B cell (primary cell): ENCODE data around the gene HPN. TPM values are rescaled to one million over a fixed set of nuclear protein-coding genes. Genes with fewer than 3 reads are reported as not detected.

Source experiments
- ATAC-seq: fragments of 200-7000 bp; cut with Tn5 transposase; one replicate; pipeline ENCODE4 v1.10.0; 2021; ENCODE audit warnings: low read depth, mild to moderate bottlenecking, moderate number of reproducible peaks, moderate library complexity
- CTCF ChIA-PET: fragments of 350-600 bp; sonication (Branson Sonifier 250); formaldehyde crosslinking; loops from one replicate; lab custom pipeline; 2021; ENCODE audit warnings: antibody characterized with exemption, inconsistent platforms; lab: Charles Lee
- POLR2A ChIA-PET: fragments of 350-600 bp; sonication (Branson Sonifier 250); formaldehyde crosslinking; loops from one replicate; lab custom pipeline; 2021; ENCODE audit warnings: antibody characterized with exemption; lab: Charles Lee
- DNase-seq: peaks from one replicate; pipeline ENCODE4 v3.0.0; 2013
- H2AFZ ChIP-seq: 2 replicates; pipeline ENCODE4 v1.6.1; 2012; ENCODE audit warnings: mild to moderate bottlenecking, low read depth, low read length; ENCODE audit not compliant: insufficient read depth, poor library complexity, severe bottlenecking
- H3K27ac ChIP-seq, 2 donors: 1 replicate in 1 of 2; 2 replicates in 1 of 2; pipeline ENCODE4 v1.5.1; 2012 to 2013; ENCODE audit warnings: low read length in 2 of 2, mild to moderate bottlenecking in 2 of 2, moderate library complexity in 1 of 2
- H3K27me3 ChIP-seq, 4 experiments: fragments of 200-600 bp in 1 of 4; sonication (generic) in 1 of 4; replicated peaks in 1 of 4; 1 replicate in 2 of 4; 2 replicates in 2 of 4; pipeline versions ENCODE4 v1.6.1 to v1.7.0; 2013 to 2016; ENCODE audit warnings: low read length in 3 of 4, mild to moderate bottlenecking in 2 of 4, mixed read lengths in 1 of 4, moderate library complexity in 1 of 4; ENCODE audit not compliant: insufficient read depth in 4 of 4, control insufficient read depth in 3 of 4; ENCODE audit errors: control extremely low read depth in 1 of 4
- H3K36me3 ChIP-seq, 2 experiments: replicated peaks in 1 of 2; 1 replicate in 1 of 2; 2 replicates in 1 of 2; pipeline versions ENCODE4 v1.6.1 to v1.7.1; 2013; ENCODE audit warnings: low read length in 1 of 2; ENCODE audit not compliant: insufficient read depth in 2 of 2, control insufficient read depth in 1 of 2; ENCODE audit errors: control extremely low read depth in 1 of 2, extremely low read depth in 1 of 2
- H3K4me1 ChIP-seq, 2 donors: fragments of 200-600 bp in 1 of 2; sonication (generic) in 1 of 2; 1 replicate in 1 of 2; 2 replicates in 1 of 2; pipeline versions ENCODE4 v1.5.1 to v1.6.1; 2013 to 2017; ENCODE audit warnings: low read length in 2 of 2; ENCODE audit not compliant: control insufficient read depth in 2 of 2, insufficient read depth in 2 of 2
- H3K4me2 ChIP-seq: replicated peaks from 2 replicates; pipeline ENCODE3; 2012; ENCODE audit warnings: mild to moderate bottlenecking, low read depth, low read length; ENCODE audit not compliant: poor library complexity, severe bottlenecking
- H3K4me3 ChIP-seq, 5 experiments: fragments of 200-600 bp in 1 of 5; sonication (generic) in 1 of 5; 1 replicate in 3 of 5; 2 replicates in 2 of 5; pipeline versions ENCODE4 v1.5.1 to v1.7.0; 2011 to 2016; ENCODE audit warnings: low read length in 4 of 5, mild to moderate bottlenecking in 4 of 5, low read depth in 2 of 5, control low read depth in 1 of 5, moderate library complexity in 1 of 5; ENCODE audit not compliant: insufficient read depth in 1 of 5; ENCODE audit errors: control extremely low read depth in 1 of 5, extremely low read depth in 1 of 5
- H3K79me2 ChIP-seq: fragments of 200-600 bp; sonication (generic); one replicate; pipeline ENCODE4 v1.6.0; 2016; ENCODE audit warnings: low read length; ENCODE audit not compliant: control insufficient read depth, insufficient read depth
- H3K9ac ChIP-seq: fragments of 200-600 bp; sonication (generic); 2 replicates; pipeline ENCODE4 v1.6.1; 2017; ENCODE audit warnings: mild to moderate bottlenecking, low read length, moderate library complexity
- H3K9me3 ChIP-seq, 3 donors: one replicate each; pipeline versions ENCODE4 v1.6.1 to v1.7.1; 2013; ENCODE audit warnings: low read length in 2 of 3; ENCODE audit not compliant: control insufficient read depth in 2 of 3, insufficient read depth in 1 of 3; ENCODE audit errors: control extremely low read depth in 1 of 3
- H4K20me1 ChIP-seq: 2 replicates; pipeline ENCODE4 v1.6.0; 2012; ENCODE audit warnings: mild to moderate bottlenecking, low read length; ENCODE audit not compliant: insufficient read depth, control insufficient read depth, poor library complexity, severe bottlenecking
- H3K27ac Mint-ChIP-seq: one replicate; pipeline ENCODE4 v1.8.0; 2021; ENCODE audit warnings: mixed read lengths
- H3K27me3 Mint-ChIP-seq: one replicate; pipeline ENCODE4 v1.8.0; 2021; ENCODE audit warnings: mixed read lengths
- H3K4me1 Mint-ChIP-seq: one replicate; pipeline ENCODE4 v1.8.0; 2021; ENCODE audit warnings: mixed read lengths
- H3K4me3 Mint-ChIP-seq: one replicate; pipeline ENCODE4 v1.8.0; 2021; ENCODE audit warnings: mixed read lengths
- H3K9me3 Mint-ChIP-seq: one replicate; pipeline ENCODE4 v1.8.0; 2022; ENCODE audit warnings: mixed read lengths; ENCODE audit not compliant: insufficient read depth
- EZH2 ChIP-seq: IDR thresholded peaks from 2 replicates; pipeline ENCODE4 v1.6.1; 2012; ENCODE audit warnings: borderline replicate concordance, low read depth, mild to moderate bottlenecking, moderate library complexity, low read length; ENCODE audit not compliant: insufficient read depth, poor library complexity, severe bottlenecking
- WGBS: methylation state at CpG from one replicate; pipeline ENCODE4 v1.1.5; 2013; ENCODE audit warnings: missing lambda C conversion rate; ENCODE audit not compliant: insufficient coverage; 5-methylcytosine and 5-hydroxymethylcytosine counted together
- intact Hi-C: fragments of 100-400 bp; cut with micrococcal nuclease; formaldehyde crosslinking; loops from one replicate; pipeline ENCODE4 v1.10.0; 2022
- polyA plus RNA-seq: library from polyadenylated mRNA; depleted of rRNA; stranded (reverse); fragments of >200 nt; gene quantifications from 2 replicates; pipeline ENCODE4 v1.2.3, GENCODE V29; 2012
- total RNA-seq, 2 donors: library from RNA; stranded (reverse); fragments of 120-200 nt in 1 of 2; gene quantifications; 1 replicate in 1 of 2; 2 replicates in 1 of 2; pipeline versions ENCODE4 v1.2.3 to v1.2.4, GENCODE V29; 2013 to 2022
- TF ChIP-seq, protein P1 (sequence below): fragments of 200-600 bp; IDR thresholded peaks from one replicate; pipeline ENCODE4 v1.8.0; 2022; ENCODE audit warnings: antibody characterized with exemption, mild to moderate bottlenecking

The HPN gene
- total and polyA plus RNA-seq, 2 donors (not counting 1 experiment from before 2014, with no cell fraction given): 0.30 TPM; not detected in 1

- Histone ChIP-seq H3K36me3 (no peaks in the 10 kb centered on the region), H3K9me3 (peaks cover 0 to 8% (median 7%) of the 10 kb centered on the region in 3 donors), H3K4me1 (peaks cover 32 to 44% of the 10 kb centered on the region in 2 donors), H3K4me3 (no peak overlapping the region), H3K79me2 (no peaks in the 10 kb centered on the region), H4K20me1 (no peaks in the 10 kb centered on the region), H2AFZ (peak overlapping the region; percentile 38), H3K27me3 (no peaks in the 10 kb centered on the region), H3K9ac (no peak overlapping the region), H3K4me2 (no peak overlapping the region), H3K27ac (no peak overlapping the region)
- peaks cover 5% of the 10 kb centered on the region for H3K27me3 Mint-ChIP-seq
- 82% methylated on average over 3 of the region's 8 CpGs for WGBS
- H3K4me3 Mint-ChIP-seq: no peak overlapping the region
- peaks cover 38% of the 10 kb centered on the region for H3K4me1 Mint-ChIP-seq
- H3K27ac Mint-ChIP-seq: peak overlapping the region; percentile 41
- ChIA-PET POLR2A (no interaction called here), CTCF (no interaction called here)
- ATAC-seq (no peak), DNase-seq (no peak)
- H3K9me3 Mint-ChIP-seq: no peaks in the 10 kb centered on the region
- TF ChIP-seq, protein P1, sequence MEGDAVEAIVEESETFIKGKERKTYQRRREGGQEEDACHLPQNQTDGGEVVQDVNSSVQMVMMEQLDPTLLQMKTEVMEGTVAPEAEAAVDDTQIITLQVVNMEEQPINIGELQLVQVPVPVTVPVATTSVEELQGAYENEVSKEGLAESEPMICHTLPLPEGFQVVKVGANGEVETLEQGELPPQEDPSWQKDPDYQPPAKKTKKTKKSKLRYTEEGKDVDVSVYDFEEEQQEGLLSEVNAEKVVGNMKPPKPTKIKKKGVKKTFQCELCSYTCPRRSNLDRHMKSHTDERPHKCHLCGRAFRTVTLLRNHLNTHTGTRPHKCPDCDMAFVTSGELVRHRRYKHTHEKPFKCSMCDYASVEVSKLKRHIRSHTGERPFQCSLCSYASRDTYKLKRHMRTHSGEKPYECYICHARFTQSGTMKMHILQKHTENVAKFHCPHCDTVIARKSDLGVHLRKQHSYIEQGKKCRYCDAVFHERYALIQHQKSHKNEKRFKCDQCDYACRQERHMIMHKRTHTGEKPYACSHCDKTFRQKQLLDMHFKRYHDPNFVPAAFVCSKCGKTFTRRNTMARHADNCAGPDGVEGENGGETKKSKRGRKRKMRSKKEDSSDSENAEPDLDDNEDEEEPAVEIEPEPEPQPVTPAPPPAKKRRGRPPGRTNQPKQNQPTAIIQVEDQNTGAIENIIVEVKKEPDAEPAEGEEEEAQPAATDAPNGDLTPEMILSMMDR: no peak
- TF ChIP-seq EZH2: no peak
- intact Hi-C loops: no loop called here
Measured at GRCh38 chr19:35073941-35074340, 32.4 kb downstream of the HPN start.

GRCh38 chr19:35074426-35075201 is 33.1 kb downstream of the HPN start:
- TF ChIP-seq, protein P1: no peak
- no peak for TF ChIP-seq EZH2
- H3K27me3 ChIP-seq: no peaks in the 10 kb centered on the region
- H3K79me2 ChIP-seq: no peaks in the 10 kb centered on the region
- intact Hi-C loops: no loop called here
- H3K4me2 ChIP-seq: peak overlapping the region; percentile 39
- no peak overlapping the region for H3K4me3 ChIP-seq
- no peak overlapping the region for H3K4me3 Mint-ChIP-seq
- no peak overlapping the region for H3K27ac ChIP-seq
- peak overlapping the region; percentile 32 for H3K27ac Mint-ChIP-seq
- ATAC-seq (peak; percentile 47), DNase-seq (no peak)
- H3K4me1 ChIP-seq: peaks cover 28 to 37% of the 10 kb centered on the region in 2 donors
- no peaks in the 10 kb centered on the region for H3K36me3 ChIP-seq
- CTCF ChIA-PET: interaction anchor here (0.7 kb wide), 1 partner anchor 16 kb away, joined by 3 read pairs; no protein-coding TSS in a partner anchor
- H3K9me3 ChIP-seq: peaks cover 0 to 8% (median 7%) of the 10 kb centered on the region in 3 donors
- POLR2A ChIA-PET: no interaction called here
- H3K27me3 Mint-ChIP-seq: peaks cover 5% of the 10 kb centered on the region
- WGBS: 41% methylated on average over 21 of the region's 21 CpGs
- peaks cover 37% of the 10 kb centered on the region for H3K4me1 Mint-ChIP-seq
- peak overlapping the region; percentile 38 for H2AFZ ChIP-seq
- no peaks in the 10 kb centered on the region for H4K20me1 ChIP-seq
- H3K9me3 Mint-ChIP-seq: no peaks in the 10 kb centered on the region
- no peak overlapping the region for H3K9ac ChIP-seq
